ENCODE results near the gene SLC25A21. TPM values are rescaled to one million over a fixed set of nuclear protein-coding genes. Genes with fewer than 3 reads are reported as not detected.

Gene SLC25A21
- total and polyA plus RNA-seq, 2 experiments from 2014 or later = 10.6 to 12.1 TPM

DNA sequence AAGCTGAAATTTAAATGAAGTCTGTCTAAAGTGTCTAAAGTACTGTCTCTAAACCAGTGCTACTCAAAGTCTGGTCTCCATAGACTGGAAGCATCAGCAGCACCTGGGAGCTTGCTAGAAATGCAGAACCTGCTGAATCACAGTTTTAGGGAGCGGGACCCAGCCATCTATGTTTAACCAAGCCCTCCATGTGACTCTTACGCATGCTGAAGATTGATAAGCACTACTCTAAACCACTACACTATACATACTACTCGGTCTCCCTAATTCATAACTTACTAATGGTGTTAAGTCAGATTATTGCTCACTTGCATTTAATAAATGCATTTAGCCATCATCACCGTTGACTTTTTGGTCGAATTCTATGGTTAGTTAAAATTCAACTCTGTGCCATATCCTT lies 88.8 kb downstream of the SLC25A21 start:
- Histone ChIP-seq H3K27me3 (ENCODE audit: insufficient read depth) (no peaks in the 10 kb centered on the region), H3K9me2 (ENCODE audit: insufficient read depth) (no peaks in the 10 kb centered on the region), H3K4me3 (no peak overlapping the region), H3K79me2 (replicated peaks; ENCODE audit: insufficient read depth) (no peaks in the 10 kb centered on the region), H3K27ac (ENCODE audit: low read depth) (no peak overlapping the region), H3K36me3 (ENCODE audit: insufficient read depth) (no peaks in the 10 kb centered on the region), H3F3A (replicated peaks; ENCODE audit: low read depth) (no peaks in the 10 kb centered on the region), H2AFZ (no peak overlapping the region), H3K4me2 (no peak overlapping the region), H3K4me1 (ENCODE audit: insufficient read depth) (no peaks in the 10 kb centered on the region), H4K20me1 (replicated peaks; ENCODE audit: insufficient read depth) (no peaks in the 10 kb centered on the region)
- Mint-ChIP-seq H3K4me1 (no peaks in the 10 kb centered on the region), H3K4me3 (no peak overlapping the region), H3K27ac (no peak overlapping the region), H3K36me3 (ENCODE audit: low read depth) (no peaks in the 10 kb centered on the region), H3K9me3 (no peaks in the 10 kb centered on the region), H3K27me3 (ENCODE audit: insufficient read depth, low read depth, poor library complexity) (no peaks in the 10 kb centered on the region)
- ATAC-seq (no peak), DNase-seq (ENCODE audit: low spot score) (no peak)
- TF ChIP-seq, protein P1, sequence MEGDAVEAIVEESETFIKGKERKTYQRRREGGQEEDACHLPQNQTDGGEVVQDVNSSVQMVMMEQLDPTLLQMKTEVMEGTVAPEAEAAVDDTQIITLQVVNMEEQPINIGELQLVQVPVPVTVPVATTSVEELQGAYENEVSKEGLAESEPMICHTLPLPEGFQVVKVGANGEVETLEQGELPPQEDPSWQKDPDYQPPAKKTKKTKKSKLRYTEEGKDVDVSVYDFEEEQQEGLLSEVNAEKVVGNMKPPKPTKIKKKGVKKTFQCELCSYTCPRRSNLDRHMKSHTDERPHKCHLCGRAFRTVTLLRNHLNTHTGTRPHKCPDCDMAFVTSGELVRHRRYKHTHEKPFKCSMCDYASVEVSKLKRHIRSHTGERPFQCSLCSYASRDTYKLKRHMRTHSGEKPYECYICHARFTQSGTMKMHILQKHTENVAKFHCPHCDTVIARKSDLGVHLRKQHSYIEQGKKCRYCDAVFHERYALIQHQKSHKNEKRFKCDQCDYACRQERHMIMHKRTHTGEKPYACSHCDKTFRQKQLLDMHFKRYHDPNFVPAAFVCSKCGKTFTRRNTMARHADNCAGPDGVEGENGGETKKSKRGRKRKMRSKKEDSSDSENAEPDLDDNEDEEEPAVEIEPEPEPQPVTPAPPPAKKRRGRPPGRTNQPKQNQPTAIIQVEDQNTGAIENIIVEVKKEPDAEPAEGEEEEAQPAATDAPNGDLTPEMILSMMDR (conservative IDR thresholded peaks at IDR 0.05; ENCODE audit: low read depth in 2 of 2) = no peak
- TF ChIP-seq EZH2phosphoT487 (IDR thresholded peaks at IDR 0.05; ENCODE audit: unreplicated experiment) (no peak), EZH2 (IDR thresholded peaks at IDR 0.05; ENCODE audit: low read depth, unreplicated experiment) (no peak), CREB1 (CRISPR knock-in tag; IDR thresholded peaks at IDR 0.05; ENCODE audit: low read depth) (no peak), ZNF331 (CRISPR knock-in tag; IDR thresholded peaks at IDR 0.05; ENCODE audit: low read depth) (no peak), NANOG (IDR thresholded peaks at IDR 0.05; ENCODE audit: borderline replicate concordance) (no peak), POLR2AphosphoS5 (IDR thresholded peaks at IDR 0.05; ENCODE audit: low read depth) (no peak), ZNF114 (CRISPR knock-in tag; IDR thresholded peaks at IDR 0.05) (no peak), STAT1 (IDR thresholded peaks at IDR 0.05; ENCODE audit: unreplicated experiment) (no peak)
- TF ChIP-seq, protein P2, sequence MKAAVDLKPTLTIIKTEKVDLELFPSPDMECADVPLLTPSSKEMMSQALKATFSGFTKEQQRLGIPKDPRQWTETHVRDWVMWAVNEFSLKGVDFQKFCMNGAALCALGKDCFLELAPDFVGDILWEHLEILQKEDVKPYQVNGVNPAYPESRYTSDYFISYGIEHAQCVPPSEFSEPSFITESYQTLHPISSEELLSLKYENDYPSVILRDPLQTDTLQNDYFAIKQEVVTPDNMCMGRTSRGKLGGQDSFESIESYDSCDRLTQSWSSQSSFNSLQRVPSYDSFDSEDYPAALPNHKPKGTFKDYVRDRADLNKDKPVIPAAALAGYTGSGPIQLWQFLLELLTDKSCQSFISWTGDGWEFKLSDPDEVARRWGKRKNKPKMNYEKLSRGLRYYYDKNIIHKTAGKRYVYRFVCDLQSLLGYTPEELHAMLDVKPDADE (IDR thresholded peaks at IDR 0.05) = no peak
- TF ChIP-seq, protein P3, sequence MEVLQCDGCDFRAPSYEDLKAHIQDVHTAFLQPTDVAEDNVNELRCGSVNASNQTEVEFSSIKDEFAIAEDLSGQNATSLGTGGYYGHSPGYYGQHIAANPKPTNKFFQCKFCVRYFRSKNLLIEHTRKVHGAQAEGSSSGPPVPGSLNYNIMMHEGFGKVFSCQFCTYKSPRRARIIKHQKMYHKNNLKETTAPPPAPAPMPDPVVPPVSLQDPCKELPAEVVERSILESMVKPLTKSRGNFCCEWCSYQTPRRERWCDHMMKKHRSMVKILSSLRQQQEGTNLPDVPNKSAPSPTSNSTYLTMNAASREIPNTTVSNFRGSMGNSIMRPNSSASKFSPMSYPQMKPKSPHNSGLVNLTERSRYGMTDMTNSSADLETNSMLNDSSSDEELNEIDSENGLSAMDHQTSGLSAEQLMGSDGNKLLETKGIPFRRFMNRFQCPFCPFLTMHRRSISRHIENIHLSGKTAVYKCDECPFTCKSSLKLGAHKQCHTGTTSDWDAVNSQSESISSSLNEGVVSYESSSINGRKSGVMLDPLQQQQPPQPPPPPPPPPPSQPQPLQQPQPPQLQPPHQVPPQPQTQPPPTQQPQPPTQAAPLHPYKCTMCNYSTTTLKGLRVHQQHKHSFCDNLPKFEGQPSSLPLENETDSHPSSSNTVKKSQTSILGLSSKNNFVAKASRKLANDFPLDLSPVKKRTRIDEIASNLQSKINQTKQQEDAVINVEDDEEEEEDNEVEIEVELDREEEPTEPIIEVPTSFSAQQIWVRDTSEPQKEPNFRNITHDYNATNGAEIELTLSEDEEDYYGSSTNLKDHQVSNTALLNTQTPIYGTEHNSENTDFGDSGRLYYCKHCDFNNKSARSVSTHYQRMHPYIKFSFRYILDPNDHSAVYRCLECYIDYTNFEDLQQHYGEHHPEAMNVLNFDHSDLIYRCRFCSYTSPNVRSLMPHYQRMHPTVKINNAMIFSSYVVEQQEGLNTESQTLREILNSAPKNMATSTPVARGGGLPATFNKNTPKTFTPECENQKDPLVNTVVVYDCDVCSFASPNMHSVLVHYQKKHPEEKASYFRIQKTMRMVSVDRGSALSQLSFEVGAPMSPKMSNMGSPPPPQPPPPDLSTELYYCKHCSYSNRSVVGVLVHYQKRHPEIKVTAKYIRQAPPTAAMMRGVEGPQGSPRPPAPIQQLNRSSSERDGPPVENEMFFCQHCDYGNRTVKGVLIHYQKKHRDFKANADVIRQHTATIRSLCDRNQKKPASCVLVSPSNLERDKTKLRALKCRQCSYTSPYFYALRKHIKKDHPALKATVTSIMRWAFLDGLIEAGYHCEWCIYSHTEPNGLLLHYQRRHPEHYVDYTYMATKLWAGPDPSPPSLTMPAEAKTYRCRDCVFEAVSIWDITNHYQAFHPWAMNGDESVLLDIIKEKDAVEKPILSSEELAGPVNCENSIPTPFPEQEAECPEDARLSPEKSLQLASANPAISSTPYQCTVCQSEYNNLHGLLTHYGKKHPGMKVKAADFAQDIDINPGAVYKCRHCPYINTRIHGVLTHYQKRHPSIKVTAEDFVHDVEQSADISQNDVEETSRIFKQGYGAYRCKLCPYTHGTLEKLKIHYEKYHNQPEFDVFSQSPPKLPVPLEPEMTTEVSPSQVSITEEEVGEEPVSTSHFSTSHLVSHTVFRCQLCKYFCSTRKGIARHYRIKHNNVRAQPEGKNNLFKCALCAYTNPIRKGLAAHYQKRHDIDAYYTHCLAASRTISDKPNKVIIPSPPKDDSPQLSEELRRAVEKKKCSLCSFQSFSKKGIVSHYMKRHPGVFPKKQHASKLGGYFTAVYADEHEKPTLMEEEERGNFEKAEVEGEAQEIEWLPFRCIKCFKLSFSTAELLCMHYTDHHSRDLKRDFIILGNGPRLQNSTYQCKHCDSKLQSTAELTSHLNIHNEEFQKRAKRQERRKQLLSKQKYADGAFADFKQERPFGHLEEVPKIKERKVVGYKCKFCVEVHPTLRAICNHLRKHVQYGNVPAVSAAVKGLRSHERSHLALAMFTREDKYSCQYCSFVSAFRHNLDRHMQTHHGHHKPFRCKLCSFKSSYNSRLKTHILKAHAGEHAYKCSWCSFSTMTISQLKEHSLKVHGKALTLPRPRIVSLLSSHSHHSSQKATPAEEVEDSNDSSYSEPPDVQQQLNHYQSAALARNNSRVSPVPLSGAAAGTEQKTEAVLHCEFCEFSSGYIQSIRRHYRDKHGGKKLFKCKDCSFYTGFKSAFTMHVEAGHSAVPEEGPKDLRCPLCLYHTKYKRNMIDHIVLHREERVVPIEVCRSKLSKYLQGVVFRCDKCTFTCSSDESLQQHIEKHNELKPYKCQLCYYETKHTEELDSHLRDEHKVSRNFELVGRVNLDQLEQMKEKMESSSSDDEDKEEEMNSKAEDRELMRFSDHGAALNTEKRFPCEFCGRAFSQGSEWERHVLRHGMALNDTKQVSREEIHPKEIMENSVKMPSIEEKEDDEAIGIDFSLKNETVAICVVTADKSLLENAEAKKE (CRISPR knock-in tag; IDR thresholded peaks at IDR 0.05) = no peak
- TF ChIP-seq, protein P4, sequence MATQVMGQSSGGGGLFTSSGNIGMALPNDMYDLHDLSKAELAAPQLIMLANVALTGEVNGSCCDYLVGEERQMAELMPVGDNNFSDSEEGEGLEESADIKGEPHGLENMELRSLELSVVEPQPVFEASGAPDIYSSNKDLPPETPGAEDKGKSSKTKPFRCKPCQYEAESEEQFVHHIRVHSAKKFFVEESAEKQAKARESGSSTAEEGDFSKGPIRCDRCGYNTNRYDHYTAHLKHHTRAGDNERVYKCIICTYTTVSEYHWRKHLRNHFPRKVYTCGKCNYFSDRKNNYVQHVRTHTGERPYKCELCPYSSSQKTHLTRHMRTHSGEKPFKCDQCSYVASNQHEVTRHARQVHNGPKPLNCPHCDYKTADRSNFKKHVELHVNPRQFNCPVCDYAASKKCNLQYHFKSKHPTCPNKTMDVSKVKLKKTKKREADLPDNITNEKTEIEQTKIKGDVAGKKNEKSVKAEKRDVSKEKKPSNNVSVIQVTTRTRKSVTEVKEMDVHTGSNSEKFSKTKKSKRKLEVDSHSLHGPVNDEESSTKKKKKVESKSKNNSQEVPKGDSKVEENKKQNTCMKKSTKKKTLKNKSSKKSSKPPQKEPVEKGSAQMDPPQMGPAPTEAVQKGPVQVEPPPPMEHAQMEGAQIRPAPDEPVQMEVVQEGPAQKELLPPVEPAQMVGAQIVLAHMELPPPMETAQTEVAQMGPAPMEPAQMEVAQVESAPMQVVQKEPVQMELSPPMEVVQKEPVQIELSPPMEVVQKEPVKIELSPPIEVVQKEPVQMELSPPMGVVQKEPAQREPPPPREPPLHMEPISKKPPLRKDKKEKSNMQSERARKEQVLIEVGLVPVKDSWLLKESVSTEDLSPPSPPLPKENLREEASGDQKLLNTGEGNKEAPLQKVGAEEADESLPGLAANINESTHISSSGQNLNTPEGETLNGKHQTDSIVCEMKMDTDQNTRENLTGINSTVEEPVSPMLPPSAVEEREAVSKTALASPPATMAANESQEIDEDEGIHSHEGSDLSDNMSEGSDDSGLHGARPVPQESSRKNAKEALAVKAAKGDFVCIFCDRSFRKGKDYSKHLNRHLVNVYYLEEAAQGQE (IDR thresholded peaks at IDR 0.05; ENCODE audit: unreplicated experiment) = no peak

All from GM23338 (cell line).